ENCODE results near the gene SMIM36. TPM values are rescaled to one million over a fixed set of nuclear protein-coding genes. Genes with fewer than 3 reads are reported as not detected.
A peak's percentile ranks its signal among the peaks of the same experiment; 100 is the strongest.

SMIM36 gene
- not detected for total RNA-seq
- under 1 TPM in 1 of 2 donors, not detected in 1; 0.09 TPM for polyA plus RNA-seq

DNA sequence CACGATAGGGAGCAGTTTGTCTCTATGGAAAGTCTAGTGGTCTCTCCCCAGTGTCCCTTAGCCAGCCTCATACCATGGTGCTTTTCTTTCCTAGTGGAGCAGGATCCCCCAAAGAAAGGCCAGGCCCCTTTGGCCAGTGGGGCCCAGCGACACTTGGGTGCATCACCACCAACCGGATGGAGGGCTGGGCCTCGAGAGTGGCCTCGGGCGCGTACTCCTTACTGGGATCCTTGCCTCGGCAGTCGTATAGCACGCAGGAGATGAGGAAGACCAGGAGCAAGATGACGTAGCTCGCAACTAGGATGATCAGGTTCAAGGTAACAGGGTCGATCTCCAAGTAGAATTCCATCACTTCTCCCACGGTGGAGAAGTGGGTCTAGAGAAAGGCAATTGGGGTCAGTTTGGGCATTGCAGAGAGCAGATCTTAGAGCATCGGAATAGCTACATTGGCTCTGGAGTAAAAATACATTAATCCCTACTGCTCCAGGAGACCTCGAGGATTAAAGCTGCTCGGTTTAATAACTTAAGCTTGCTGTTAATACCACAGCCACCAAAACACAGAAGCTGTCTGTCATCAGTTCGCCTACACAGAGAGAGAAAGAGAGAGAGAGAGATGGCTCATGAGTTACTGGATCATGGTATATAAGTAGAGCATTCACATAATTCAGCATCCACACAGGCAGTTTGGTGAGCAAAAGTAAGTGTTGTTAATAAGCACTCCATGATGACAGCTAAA, at the start of gene SMIM36:
Gene SMIM36, minus strand, starts transcription at position 467 of the 736 bp plus-strand sequence.
- peaks cover 0 to 4% (median 0%) of the 10 kb centered on the region in 4 donors for H3K27me3 ChIP-seq
- H3K27ac ChIP-seq, result no peak within 1 kb of the TSS
- intact Hi-C loops (cut with DNase I), result loop anchor here in 1 of 3 donors (5.0 kb wide), 1 partner anchor 154 kb away; no protein-coding TSS in a partner anchor
- WGBS, 2 donors, result 71 to 77% methylated on average over 18 of the region's 18 CpGs
- no peak for ATAC-seq
- H3K36me3 ChIP-seq, result no peaks in the 10 kb centered on the region
- no peak for DNase-seq
- TF ChIP-seq, protein P1, sequence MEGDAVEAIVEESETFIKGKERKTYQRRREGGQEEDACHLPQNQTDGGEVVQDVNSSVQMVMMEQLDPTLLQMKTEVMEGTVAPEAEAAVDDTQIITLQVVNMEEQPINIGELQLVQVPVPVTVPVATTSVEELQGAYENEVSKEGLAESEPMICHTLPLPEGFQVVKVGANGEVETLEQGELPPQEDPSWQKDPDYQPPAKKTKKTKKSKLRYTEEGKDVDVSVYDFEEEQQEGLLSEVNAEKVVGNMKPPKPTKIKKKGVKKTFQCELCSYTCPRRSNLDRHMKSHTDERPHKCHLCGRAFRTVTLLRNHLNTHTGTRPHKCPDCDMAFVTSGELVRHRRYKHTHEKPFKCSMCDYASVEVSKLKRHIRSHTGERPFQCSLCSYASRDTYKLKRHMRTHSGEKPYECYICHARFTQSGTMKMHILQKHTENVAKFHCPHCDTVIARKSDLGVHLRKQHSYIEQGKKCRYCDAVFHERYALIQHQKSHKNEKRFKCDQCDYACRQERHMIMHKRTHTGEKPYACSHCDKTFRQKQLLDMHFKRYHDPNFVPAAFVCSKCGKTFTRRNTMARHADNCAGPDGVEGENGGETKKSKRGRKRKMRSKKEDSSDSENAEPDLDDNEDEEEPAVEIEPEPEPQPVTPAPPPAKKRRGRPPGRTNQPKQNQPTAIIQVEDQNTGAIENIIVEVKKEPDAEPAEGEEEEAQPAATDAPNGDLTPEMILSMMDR (IDR thresholded peaks at IDR 0.05), result no peak
- no peak for FAIRE-seq
- H3K4me3 ChIP-seq, result no peak within 1 kb of the TSS
- no peaks in the 10 kb centered on the region for H3K9me3 ChIP-seq
- H3K4me1 ChIP-seq, result no peaks in the 10 kb centered on the region

DNA sequence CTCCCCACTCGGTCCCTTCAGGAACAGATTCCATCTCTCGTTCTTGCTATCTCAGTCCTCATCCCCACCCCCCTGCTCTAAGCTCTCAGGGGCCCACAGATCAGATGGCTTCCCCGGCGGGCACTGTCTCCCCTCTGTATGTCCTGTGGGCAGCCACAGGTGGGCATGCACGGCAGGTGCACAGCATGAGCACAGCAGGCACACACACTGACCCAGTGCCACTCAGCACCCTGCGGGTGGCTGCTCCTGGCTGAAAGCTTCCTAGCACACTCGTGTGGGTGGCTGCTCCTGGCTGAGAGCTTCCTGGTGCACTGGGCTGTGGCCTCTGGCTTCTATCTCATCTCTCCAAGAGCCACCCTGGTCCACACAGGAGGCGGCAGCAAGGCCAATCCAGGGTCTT, 44.5 kb upstream of the SMIM36 start:
- Histone ChIP-seq H3K9me3 (no peaks in the 10 kb centered on the region), H3K4me1 (no peaks in the 10 kb centered on the region), H3K4me3 (no peak overlapping the region), H3K27ac (no peak overlapping the region), H3K27me3 (no peaks in the 10 kb centered on the region), H3K36me3 (no peaks in the 10 kb centered on the region)
- DNase-seq (peak in 1 of 6 donors; percentile 37), FAIRE-seq (no peak), ATAC-seq (no peak)
- intact Hi-C loops (cut with DNase I), result no loop called here
- WGBS, 2 donors, result 55 to 76% methylated on average over 8 of the region's 8 CpGs
- TF ChIP-seq, protein P1 (IDR thresholded peaks at IDR 0.05), result no peak

DNA sequence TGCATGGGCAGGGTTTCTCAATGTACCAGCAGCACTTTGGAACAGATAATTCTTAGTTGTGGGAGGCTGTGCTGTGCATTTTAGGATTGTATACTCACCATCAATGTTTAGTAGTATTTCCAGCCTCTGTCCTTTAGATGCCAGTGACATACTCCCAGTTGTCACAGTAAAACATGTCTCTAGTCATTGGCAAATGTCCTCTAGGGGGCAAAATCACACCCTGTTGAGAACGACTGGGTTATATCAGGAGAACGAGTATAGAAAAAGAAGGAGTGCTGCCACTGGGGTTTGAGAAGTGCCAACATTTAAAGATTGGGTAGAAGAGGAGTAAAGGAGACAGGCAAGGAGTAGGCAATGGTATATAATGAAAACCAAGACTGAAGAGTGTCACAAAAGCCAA, 37.9 kb upstream of the SMIM36 start:
- no peak for FAIRE-seq
- ATAC-seq, result no peak
- intact Hi-C loops (cut with DNase I), result loop anchor here in 1 of 3 donors (10.0 kb wide), 1 partner anchor 56 kb away; no protein-coding TSS in a partner anchor
- Histone ChIP-seq H3K36me3 (no peaks in the 10 kb centered on the region), H3K27ac (no peak overlapping the region), H3K4me3 (no peak overlapping the region), H3K4me1 (no peaks in the 10 kb centered on the region), H3K27me3 (no peaks in the 10 kb centered on the region), H3K9me3 (no peaks in the 10 kb centered on the region)
- no peak for DNase-seq
- WGBS, 2 donors, result 24 to 30% methylated on average over 2 of the region's 2 CpGs
- TF ChIP-seq, protein P1 (IDR thresholded peaks at IDR 0.05), result no peak

DNA sequence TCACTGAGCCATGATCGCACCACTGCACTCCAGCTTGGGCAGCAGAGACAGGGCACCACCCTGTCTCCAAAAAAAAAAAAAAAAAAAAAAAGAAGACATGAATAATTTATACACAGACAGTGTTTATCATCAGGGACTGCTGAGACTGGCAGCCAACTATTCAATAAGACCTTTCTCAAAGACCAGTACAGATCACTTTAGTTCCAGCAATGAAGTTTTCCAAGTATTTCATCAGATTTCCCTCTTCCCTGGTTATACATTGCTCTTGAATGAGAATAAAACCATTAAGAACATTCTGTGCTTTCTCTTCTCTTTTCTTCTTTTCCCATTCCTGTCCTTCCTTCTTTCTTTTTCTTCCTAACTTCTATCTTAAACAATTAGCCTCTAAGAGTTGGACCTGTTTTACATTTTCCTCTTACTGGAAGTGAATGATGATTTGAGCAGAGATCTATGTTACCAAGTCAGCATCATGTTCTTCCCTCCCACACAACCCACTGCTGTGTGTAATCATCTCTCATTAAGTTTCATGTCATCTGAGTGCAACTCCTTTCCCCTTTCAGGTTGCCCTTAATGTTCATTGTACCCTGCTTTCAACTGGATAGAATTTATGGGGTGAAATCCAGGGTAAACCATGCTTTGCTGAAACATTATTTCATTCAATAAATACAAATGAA, 35.9 kb upstream of the SMIM36 start:
- Histone ChIP-seq H3K9me3 (no peaks in the 10 kb centered on the region), H3K4me3 (no peak overlapping the region), H3K36me3 (no peaks in the 10 kb centered on the region), H3K27ac (no peak overlapping the region), H3K4me1 (no peaks in the 10 kb centered on the region), H3K27me3 (peaks cover 0 to 4% (median 0%) of the 10 kb centered on the region in 4 donors)
- 77 to 100% methylated on average over 1 of the region's 1 CpG for WGBS, 2 donors
- TF ChIP-seq, protein P1 (IDR thresholded peaks at IDR 0.05), result no peak
- FAIRE-seq (no peak), DNase-seq (no peak), ATAC-seq (peak in 1 of 4 donors; percentile 23)
- intact Hi-C loops (cut with DNase I), result loop anchor here in 1 of 3 donors (10.0 kb wide), 1 partner anchor 58 kb away; no protein-coding TSS in a partner anchor

Measured in pancreas (tissue), 10 donors.